OCI-LY7 (cell line): ENCODE measurements around the gene LCN2. TPM values are rescaled to one million over a fixed set of nuclear protein-coding genes. Genes with fewer than 3 reads are reported as not detected.

ENCODE experiments used
- BruUV-seq: library from RNA; stranded (reverse); fragments of 400-500 nt; replicated peaks from 2 replicates; lab custom pipeline; 2021; lab: Mats Ljungman, UMichigan
- CTCF ChIA-PET: fragments of 300-600 bp; sonication (Branson Sonifier 250); formaldehyde crosslinking; loops from one replicate; lab custom pipeline; 2022; ENCODE audit warnings: antibody characterized with exemption; ENCODE audit not compliant: unreplicated experiment; lab: Charles Lee
- POLR2A ChIA-PET: fragments of 300-600 bp; sonication (Branson Sonifier 250); formaldehyde crosslinking; loops from one replicate; lab custom pipeline; 2022; ENCODE audit warnings: antibody characterized with exemption; lab: Charles Lee
- DNase-seq: peaks from one replicate; pipeline ENCODE4 v3.0.0-alpha.2; 2015; ENCODE audit warnings: low spot score
- H2AFZ ChIP-seq: fragments of 200-600 bp; sonication (generic), shearing (Covaris generic); 2 replicates; pipeline ENCODE4 v1.6.1; 2014; ENCODE audit warnings: mild to moderate bottlenecking, antibody characterized with exemption, low read length, moderate library complexity
- H3K27ac ChIP-seq: fragments of 200-600 bp; sonication (generic); 2 replicates; pipeline ENCODE4 v1.5.1; 2014; ENCODE audit warnings: mixed run types, low read depth, mild to moderate bottlenecking, moderate library complexity, low read length, inconsistent platforms; ENCODE audit not compliant: poor library complexity, severe bottlenecking
- H3K36me3 ChIP-seq: fragments of 200-600 bp; sonication (generic); 2 replicates; pipeline ENCODE4 v1.6.1; 2014; ENCODE audit warnings: mild to moderate bottlenecking, antibody characterized with exemption, low read length, moderate library complexity, mixed read lengths; ENCODE audit not compliant: insufficient read depth
- H3K4me1 ChIP-seq: fragments of 200-600 bp; sonication (generic); 2 replicates; pipeline ENCODE4 v1.5.1; 2014; ENCODE audit warnings: mild to moderate bottlenecking, low read length; ENCODE audit not compliant: insufficient read depth, poor library complexity, severe bottlenecking
- H3K4me2 ChIP-seq: fragments of 200-600 bp; sonication (generic); 2 replicates; pipeline ENCODE4 v1.6.1; 2014; ENCODE audit warnings: mild to moderate bottlenecking, low read length
- H3K4me3 ChIP-seq: fragments of 200-600 bp; sonication (generic); 2 replicates; pipeline ENCODE4 v1.5.1; 2014; ENCODE audit warnings: mild to moderate bottlenecking, low read depth, low read length; ENCODE audit not compliant: poor library complexity, severe bottlenecking
- H3K79me2 ChIP-seq: fragments of 200-600 bp; sonication (generic); 2 replicates; pipeline ENCODE4 v1.6.1; 2016; ENCODE audit warnings: low read depth, mild to moderate bottlenecking, low read length, moderate library complexity, mixed read lengths; ENCODE audit not compliant: insufficient read depth
- H3K9me2 ChIP-seq: fragments of 200-600 bp; sonication (generic); 2 replicates; pipeline ENCODE4 v1.6.1; 2016; ENCODE audit warnings: mild to moderate bottlenecking, low read length, mixed read lengths; ENCODE audit not compliant: insufficient read depth
- H3K9me3 ChIP-seq: fragments of 200-600 bp; sonication (generic); 2 replicates; pipeline ENCODE4 v1.6.1; 2014; ENCODE audit warnings: mild to moderate bottlenecking, mixed run types, low read length, mixed read lengths
- H4K20me1 ChIP-seq: fragments of 200-600 bp; sonication (generic); 2 replicates; pipeline ENCODE4 v1.6.1; 2014; ENCODE audit warnings: mild to moderate bottlenecking, antibody characterized with exemption, low read length, moderate library complexity, mixed read lengths; ENCODE audit not compliant: insufficient read depth
- CTCF ChIP-seq: fragments of 200-600 bp; sonication (generic); conservative IDR thresholded peaks from 2 replicates; pipeline ENCODE4 v1.5.1; 2014; ENCODE audit warnings: mild to moderate bottlenecking, antibody characterized with exemption, low read length, moderate library complexity, mixed read lengths
- EZH2phosphoT487 ChIP-seq: fragments of 200-600 bp; sonication (generic); IDR thresholded peaks from 2 replicates; pipeline ENCODE4 v1.6.1; 2018; ENCODE audit warnings: low read depth, borderline replicate concordance, mild to moderate bottlenecking, mixed run types, antibody characterized with exemption, low read length, moderate library complexity, mixed read lengths
- intact Hi-C: fragments of 100-400 bp; cut with micrococcal nuclease; formaldehyde crosslinking; loops from one replicate; pipeline ENCODE4 v1.10.0; 2022; ENCODE audit not compliant: unreplicated experiment
- total RNA-seq, 2 experiments: library from RNA; depleted of rRNA in 1 of 2; stranded (reverse); fragments of >200 nt in 1 of 2; shearing (Covaris generic) in 1 of 2; gene quantifications; 2 replicates each; pipeline ENCODE4 v1.2.3, GENCODE V29; 2014 to 2022

LCN2 gene
- total RNA-seq, 2 experiments from 2014 or later = not detected

- Histone ChIP-seq H3K9me2 (no peaks in the 10 kb centered on the region), H3K27ac (no peak overlapping the region), H2AFZ (no peak overlapping the region), H3K4me2 (no peak overlapping the region), H4K20me1 (no peaks in the 10 kb centered on the region), H3K79me2 (no peaks in the 10 kb centered on the region), H3K4me1 (no peaks in the 10 kb centered on the region), H3K9me3 (no peaks in the 10 kb centered on the region), H3K4me3 (no peak overlapping the region), H3K36me3 (peaks cover 79% of the 10 kb centered on the region)
- intact Hi-C loops = no loop called here
- ChIA-PET POLR2A (no interaction called here), CTCF (interaction anchor here (0.6 kb wide), 1 partner anchor 100 kb away, joined by 4 read pairs; no protein-coding TSS in a partner anchor)
- no peak for DNase-seq
- TF ChIP-seq CTCF (no peak), EZH2phosphoT487 (no peak)
- BruUV-seq = TSS peak; percentile 52
Observed at GRCh38 chr9:128113526-128114325, 35.5 kb upstream of the LCN2 start.

- no peaks in the 10 kb centered on the region for H3K79me2 ChIP-seq
- H3K9me2 ChIP-seq = no peaks in the 10 kb centered on the region
- ChIA-PET CTCF (no interaction called here), POLR2A (no interaction called here)
- H2AFZ ChIP-seq = no peak overlapping the region
- no peak overlapping the region for H3K4me3 ChIP-seq
- H3K9me3 ChIP-seq = no peaks in the 10 kb centered on the region
- no peak overlapping the region for H3K4me2 ChIP-seq
- H4K20me1 ChIP-seq = no peaks in the 10 kb centered on the region
- BruUV-seq = no TSS peak
- intact Hi-C loops = no loop called here
- no peak for DNase-seq
- H3K4me1 ChIP-seq = no peaks in the 10 kb centered on the region
- H3K36me3 ChIP-seq = peaks cover 71% of the 10 kb centered on the region
- TF ChIP-seq CTCF = no peak
- no peak for TF ChIP-seq EZH2phosphoT487
- H3K27ac ChIP-seq = no peak overlapping the region
Observed at GRCh38 chr9:128114326-128115186, 34.7 kb upstream of the LCN2 start.
